GM12892 (cell line): ENCODE data around the gene CPEB4.

Experiments used
- POLR2A ChIP-seq: IDR thresholded peaks from 2 replicates; pipeline ENCODE4 v1.6.1; 2011; ENCODE audit warnings: low read depth, low read length, control low read depth
- POLR2AphosphoS5 ChIP-seq: IDR thresholded peaks from 2 replicates; pipeline ENCODE4 v1.6.1; 2011; ENCODE audit warnings: low read depth, low read length, control low read depth
- TAF1 ChIP-seq: IDR thresholded peaks from 2 replicates; pipeline ENCODE4 v1.6.1; 2011; ENCODE audit warnings: low read depth, mild to moderate bottlenecking, control low read depth, low read length, borderline replicate concordance

DNA sequence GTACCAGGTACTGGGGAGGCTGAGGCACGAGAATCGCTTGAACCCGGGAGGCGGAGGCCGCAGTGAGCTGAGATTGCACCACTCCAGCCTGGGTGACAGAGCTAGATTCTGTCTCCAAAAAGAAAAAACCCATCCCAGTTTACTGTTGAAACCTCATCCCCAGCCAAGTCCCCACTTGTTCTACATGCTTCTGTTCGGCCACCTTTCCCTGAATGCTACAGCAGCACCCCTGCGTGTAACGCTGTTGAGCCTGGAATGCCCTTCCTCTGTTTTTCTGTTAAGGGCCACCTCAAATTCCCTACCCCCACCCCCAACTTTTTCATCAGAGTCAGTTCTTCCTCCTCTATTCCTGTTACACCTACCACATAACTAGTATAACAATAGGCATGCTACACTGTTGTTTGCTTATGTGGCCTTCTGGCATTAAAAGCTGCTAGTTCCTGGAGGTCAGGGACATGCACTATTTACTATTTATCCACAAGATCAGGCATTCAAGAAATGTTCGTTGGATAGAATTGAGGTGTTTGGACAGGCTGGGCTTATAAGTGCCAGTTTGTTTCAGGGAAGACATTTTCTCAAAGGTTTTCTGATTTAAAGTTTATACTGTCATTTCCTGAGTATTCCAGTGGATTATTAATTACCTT, 53.7 kb downstream of the CPEB4 start:
- TF ChIP-seq POLR2A = no peak
- TF ChIP-seq POLR2AphosphoS5 = no peak
- TF ChIP-seq TAF1 = no peak
